Stimulated activated CD4-positive, alpha-beta T cell treated with anti-CD3 and anti-CD28 coated beads, TNF-alpha, amount 100 ng/mL, for 4 hours (primary cell): Measurements from ENCODE around the gene TEAD4.

Experiments used
- DNase-seq, 3 experiments: peaks; one replicate each; pipeline ENCODE4 v3.0.0-alpha.2; 2020; ENCODE audit warnings: low read depth in 3 of 3

TEAD4 gene

DNA sequence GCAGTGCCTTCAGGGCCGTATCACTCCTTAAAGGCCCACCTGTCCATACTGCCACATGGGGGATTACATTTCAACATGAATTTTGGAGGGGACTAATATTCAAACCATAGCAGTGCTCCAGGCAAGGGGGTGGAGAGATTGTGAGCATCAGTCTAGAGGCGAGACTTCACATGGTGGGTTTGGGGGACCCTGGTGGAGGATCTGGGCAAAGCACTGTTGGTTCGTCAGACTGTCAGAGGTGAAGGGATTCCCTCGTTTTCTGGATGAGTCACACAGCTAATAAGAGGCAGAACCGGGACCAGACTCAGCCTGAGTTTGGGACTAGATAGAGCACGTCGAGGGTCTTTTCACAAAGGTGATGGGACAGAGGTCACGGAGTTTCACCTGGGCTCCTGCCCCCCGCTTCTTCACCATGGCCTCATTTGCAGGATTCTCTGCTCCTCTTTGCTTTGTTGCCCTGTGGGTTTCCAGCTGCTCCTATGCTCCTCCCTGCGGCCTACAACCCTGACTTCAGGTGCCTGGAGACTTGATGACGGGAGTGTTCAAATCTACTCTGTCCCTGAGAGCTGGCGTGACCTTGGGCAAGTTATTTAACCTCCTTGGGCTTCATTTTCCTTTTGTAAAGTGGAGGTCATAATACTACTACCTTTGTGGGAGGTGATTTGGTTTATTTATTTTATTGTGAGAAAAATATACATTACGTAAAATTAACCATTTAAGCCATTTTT lies 41.5 kb downstream of the TEAD4 start:
- no peak for DNase-seq

DNA sequence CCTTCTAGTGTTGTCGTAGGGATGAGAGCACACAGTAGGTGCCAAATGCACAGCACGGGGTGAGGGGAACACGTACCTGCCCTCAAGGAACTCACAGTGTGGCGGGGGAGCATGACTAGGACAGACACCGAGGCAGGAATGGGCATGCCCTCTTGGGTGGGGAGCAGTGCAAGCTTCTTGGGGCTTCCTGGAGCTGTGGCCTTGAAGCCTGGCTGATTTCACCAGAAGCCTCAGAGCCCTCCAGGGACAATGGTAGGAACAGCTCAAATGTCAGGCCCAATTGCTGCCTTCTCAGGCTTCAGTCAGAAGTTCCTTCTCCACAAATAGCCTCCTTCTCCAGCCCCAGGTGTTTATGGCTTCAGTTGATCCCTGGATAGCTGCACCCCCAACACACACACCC lies 43.4 kb downstream of the TEAD4 start:
- DNase-seq, result no peak

DNA sequence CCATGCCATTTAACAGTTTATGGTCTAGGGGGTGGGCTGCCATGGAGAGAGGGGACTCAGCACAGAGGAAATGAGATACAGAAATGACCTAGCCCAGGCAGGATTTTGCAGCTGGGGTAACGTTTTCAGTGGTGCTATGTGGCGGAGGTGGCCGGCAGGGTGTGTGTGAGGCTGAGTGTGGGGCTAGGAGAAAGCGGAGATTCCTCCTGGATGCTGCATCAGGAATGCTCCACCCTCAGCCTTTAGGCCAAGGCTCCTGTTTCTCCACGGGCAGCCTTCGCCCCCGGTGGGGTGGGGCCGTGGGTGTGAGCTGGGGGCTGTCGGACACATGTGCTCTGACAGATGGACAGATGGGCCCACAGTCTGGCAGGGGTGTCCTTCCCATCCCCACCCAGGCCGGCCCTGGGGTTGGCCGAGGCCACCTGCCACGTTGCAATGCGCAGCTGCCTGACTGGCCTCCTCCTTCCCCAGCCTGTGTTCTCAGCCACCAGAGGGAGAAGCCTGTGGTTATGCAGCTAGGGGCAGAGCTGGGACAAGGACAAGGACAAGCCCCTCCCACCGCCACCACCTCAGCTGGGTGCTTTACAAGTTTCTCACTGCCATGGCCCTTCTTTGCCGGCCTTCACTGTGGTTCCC lies 44.3 kb downstream of the TEAD4 start:
- no peak for DNase-seq

DNA sequence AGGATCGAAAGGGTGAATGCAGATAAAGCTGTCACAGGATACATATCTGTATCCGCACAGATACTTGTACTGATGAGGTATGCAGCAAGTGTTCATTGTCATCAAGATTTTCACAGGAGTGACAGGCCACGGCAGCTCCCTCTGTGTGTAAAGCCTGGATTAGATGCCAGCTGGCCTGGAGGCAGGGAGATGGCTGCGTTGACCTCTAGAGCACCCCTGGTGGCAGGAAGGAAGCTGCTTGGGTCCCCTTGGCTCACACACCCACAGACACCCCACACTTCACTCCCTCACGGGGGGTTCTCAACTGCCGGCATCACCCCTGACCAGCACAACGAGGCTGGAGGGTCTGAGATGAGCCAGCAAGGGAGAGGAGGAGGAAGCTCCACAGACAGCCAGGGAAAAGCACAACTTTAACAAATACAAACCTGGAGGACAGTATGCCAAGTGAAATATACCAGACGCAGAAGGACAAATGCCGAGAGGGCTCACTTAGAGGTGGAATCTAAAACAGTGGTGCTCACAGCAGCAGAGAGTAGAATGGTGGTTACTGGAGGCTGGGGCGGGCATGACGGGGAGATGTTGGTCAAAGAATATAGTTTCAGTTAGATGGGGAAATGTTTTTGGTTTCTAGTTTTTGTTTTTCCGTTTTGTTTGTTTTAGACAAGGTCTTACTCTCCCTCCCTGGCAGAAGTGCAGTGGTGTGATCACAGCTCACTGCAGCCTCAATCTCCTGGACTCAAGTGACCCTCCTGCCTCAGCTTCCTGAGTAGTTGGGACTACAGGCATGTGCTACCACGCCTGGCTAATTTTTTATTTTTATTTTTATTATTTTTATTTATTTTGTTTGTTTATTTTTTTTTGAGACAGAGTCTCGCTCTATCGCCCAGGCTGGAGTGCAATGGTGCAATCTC lies 45.7 kb downstream of the TEAD4 start:
- no peak for DNase-seq

DNA sequence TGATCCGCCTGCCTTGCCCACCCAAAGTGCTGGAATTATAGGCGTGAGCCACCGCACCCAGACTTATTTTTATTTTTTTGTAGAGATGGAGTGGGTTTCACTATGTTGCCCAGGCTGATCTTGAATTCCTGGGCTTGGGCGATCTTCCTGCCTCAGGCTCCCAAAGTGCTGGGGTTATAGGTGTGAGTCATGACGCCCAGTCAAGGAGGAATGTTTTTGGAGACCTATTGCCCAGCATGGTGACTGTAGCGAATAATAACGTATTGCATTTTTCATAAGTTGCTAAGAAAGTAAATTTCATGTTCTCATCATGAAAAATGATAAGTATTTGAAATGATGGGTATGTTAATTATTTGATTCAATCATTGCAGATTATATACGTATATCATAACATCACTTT lies 46.5 kb downstream of the TEAD4 start:
- DNase-seq, result no peak

DNA sequence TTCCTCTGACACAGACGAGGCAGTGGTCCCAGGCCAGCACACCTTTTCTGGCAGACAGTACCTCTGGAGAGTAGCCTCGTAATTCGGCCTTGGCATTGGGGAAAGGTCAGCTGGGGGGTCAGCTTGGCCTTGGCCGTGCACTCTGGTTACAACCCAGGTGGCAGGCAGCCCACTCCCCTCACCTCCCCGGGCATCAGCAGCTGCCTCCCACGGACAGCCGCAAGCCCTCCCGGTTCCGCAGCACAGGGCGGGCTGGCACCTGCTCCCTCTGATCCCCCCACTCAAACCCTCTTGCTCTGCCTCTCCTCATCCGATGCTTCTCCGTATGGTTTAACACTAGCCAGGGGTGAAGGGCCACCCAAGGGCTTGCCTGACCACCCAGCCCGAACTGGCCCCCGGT lies 50.6 kb downstream of the TEAD4 start:
- no peak for DNase-seq

DNA sequence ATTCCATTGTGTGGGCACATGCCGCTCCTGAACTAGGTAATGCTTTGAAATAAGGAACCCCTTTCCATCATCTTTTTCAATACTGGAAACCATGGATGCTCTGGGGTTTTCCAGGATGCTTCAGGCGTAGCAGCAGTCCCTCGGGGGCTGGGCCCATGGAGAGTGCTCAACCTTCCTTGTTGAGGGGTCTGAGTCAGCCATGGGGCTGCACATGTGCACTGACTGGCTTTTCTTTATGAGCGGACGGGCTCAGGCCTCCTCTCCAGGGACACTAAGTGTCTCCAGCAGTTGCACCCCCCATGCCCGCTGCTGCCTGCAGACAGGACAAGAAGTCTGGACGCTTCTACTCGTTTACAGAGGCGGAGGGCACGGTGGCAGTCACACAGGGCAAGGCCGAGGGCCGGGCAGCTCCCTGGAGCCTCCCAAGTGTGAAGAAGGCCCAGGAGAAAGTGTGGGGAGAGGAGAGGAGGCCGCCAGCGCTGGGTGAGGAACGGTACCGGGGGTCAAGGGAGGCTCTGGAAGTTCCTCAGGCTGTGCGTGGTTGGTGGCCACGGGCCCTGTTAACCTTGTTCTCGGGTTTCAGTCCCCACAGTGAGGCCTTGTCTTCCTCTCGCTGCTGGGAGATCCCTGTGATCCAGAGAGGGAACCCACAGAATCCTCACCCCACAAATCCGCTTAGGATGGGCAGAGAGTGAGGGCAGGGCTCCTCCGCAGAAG lies 51.2 kb downstream of the TEAD4 start:
- DNase-seq, result no peak

DNA sequence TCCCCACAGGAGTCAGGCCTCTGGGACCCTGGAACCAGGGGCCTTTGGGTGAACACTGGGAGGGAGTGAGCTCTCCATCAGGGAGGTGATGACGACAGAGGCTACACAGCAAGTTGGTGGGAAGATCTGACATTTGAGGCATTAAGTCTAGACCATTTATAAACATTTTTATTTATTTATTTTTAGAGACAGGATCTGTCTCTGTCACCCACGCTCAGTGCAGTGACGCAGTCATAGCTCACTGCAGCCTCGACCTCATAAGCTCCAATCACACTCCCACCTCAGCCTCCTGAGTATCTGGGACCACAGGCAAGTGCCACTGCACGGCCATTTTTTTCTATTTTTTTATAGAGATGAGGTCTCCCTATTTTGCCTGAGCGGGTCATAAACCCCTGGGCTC lies 53.6 kb downstream of the TEAD4 start:
- no peak for DNase-seq

DNA sequence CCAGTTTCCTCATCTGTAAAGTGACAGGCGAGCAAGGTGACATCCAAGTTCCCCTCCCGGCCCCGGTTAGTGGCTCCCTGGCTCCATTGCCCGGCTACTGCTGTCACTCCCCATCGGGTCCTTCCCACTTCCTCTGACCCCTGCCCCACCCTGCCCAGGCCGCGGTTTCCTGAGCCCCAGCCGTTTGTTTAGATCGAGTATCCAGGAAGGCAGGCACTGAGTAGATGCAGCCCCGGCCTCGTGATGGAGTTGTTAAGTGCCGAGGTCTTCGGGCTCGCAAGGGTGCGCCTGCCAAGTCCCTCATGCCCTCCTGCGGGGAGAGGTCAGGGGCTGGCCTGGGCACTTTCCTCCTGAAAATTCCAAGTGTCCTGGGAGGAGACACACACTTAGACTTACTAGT lies 55.4 kb downstream of the TEAD4 start:
- DNase-seq, result no peak

DNA sequence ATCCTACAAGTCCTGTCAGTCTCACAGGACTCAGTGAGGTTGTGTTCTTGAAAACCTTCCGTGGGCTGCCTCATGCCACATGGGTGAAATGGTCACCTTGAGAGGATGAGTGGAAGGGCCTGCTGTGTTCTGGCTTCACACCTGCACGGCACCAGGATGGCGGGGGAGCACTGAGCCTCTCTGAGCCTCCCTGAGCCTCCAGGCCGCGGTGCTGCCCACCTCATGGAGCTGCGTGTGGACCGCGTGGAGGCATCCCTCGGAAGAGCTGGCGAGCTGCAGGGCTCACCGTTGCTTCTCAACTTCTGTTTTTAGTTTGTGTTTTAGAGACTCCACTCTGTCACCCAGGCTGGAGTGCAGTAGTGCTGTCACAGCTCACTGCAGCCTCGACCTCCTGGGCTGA lies 56.2 kb downstream of the TEAD4 start:
- DNase-seq, result no peak

DNA sequence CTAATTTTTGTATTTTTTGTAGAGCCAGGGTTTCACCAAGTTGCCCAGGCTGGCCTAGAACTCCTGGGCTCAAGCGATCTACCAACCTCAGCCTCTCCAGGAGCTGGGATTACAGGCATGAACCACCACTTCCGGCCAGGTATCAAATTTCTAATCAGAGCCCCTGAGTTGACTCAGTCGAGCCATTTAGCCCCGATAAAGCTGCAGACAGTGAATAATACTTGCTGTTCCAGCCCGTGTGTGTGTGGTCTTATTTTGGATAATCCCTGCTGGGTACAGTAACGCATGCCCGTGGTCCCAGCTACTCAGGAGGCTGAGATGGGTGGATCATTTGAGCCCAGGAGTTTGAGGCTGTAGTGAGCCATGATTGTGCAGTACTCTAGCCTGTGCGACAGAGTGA lies 57.0 kb downstream of the TEAD4 start:
- DNase-seq, result no peak

DNA sequence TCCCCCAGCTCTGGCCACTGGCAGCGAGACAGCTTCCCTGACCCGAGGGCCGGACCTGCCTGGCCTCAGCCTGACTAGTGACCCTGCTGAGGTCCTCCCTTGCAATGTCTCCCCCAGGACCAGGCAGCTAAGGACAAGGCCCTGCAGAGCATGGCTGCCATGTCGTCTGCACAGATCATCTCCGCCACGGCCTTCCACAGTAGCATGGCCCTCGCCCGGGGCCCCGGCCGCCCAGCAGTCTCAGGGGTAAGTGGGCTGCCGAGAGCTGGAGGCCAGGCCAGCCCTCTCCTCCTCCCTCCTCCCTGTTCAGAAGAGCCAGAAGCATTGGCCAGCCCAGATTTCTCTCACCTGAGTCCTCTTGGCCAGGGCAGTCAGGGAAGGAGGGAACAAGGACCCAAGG lies 58.1 kb downstream of the TEAD4 start:
- DNase-seq, result no peak

DNA sequence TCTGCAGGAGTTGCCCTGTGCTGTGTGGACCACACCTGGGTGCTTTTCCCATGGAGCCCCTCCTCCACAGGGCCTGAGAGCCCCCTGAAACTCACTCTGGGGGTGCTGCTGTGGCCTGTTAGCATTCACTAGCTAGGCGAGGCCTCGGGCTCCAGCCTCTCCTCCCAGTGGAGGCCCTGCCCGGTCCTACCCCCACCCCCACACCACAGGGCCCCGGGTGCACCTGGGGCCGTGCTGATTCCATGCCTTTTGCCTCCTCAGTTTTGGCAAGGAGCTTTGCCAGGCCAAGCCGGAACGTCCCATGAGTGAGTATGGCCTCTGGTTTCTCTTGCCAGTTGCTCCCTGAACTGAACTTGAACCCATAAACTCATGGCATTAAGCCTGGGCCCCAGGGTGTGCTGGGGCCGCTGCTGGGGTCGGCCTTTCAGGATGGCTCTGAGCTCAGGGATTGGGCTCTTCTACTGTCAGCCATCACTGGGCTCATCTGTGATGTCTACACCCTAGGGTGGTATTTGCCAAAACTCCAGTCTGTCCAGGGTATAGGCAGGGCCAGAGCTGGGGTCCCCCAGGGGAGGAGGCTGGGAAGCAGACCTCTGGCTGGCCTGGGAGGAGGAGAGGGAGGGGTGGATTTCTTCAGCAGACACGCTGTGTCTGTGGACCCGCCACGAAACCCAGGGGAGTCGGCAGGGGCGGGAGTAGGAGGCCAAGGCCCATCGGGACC lies 59.2 kb downstream of the TEAD4 start:
- DNase-seq, result no peak

DNA sequence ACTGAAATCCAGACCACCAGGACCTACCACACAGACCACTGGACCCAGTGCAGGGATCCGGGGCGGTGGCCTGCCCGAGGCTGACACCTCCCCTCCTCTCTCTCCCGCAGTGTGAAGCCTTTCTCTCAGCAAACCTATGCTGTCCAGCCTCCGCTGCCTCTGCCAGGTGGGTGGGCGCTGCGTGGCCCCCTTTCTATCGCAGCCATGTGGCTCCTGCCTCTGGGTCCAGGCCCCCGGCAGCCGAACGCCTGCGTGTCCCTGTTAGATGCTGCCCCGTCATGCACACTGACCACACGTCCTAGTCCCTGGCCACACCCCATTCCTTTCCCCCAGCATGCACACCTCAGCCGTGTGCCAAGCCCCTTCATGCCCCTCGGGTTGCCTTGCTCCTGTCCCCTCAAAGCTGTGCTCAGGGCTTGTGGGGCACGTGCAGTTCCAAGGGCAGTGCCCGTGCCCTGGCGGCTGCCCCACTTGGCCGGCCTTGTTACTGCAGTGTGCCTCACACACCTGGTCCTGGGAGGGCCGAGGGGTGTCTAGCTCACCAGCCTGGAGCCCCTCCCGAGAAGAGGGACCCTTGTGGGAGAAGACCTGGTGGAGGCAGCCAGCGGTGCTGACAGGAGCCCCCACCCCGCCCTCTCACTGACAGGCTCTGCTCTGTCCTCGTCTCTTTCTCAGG lies 59.9 kb downstream of the TEAD4 start:
- DNase-seq, result no peak

DNA sequence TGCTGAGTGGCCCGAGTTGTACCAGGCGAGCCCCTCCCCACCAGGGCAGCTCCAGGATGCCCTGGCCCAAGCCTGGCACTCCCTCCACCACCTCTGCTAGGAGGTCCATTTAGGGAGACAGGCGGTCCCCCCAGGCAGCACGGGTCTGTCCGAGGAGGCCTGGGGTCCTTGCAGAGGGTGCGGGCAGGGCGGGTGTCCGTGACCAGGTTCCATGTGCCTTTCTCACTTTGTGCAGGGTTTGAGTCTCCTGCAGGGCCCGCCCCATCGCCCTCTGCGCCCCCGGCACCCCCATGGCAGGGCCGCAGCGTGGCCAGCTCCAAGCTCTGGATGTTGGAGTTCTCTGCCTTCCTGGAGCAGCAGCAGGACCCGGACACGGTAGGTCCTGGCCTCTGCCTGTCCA lies 61.2 kb downstream of the TEAD4 start:
- DNase-seq, result no peak

DNA sequence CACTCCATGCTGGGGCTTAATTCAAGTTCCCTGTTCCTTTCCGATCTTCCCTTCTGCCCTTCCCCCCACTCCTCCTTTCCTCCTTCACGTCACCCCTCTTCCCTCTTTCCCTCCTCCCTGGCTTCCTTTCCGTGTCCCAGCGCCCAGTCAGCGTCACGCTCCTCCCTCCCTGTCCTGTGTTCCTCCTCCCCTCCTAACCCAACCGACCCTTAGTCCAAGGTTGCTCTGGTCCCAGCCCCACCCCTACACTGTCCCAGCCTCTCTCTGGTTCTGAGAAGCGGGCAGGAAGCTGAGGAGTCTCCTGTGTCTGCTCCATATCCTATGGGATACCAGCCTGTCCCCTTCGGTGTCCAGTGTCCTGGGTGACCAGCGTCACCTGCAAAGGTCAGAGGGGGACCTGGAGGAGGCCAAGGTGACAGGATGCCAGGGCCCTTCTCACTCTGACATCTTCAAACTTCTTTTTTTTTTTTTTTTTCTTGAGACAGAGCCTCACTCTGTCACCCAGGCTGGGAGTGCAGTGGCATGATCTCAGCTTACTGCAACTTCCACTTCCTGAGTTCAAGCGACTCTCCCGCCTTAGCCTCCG lies 61.7 kb downstream of the TEAD4 start:
- no peak for DNase-seq

DNA sequence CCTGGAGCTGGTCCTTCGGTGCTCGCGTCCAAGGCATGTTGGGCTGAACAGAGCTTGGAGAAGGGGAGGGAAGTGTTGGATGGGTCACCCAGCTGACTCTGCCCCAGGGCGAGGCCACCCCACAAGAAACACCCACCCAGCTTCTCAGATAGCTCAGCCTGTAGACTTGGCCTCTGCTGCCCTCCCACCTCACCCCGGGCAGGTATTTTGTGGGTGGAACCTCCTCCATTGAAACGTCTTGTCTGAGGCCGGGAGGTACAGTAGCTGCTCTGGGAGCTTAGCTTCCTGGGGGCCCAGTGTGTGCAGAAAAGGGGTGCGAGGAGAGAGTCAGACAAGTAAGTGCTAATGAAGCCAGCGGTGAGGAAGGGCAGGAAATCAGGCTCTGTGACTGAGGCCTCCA lies 63.2 kb downstream of the TEAD4 start:
- DNase-seq, result no peak

DNA sequence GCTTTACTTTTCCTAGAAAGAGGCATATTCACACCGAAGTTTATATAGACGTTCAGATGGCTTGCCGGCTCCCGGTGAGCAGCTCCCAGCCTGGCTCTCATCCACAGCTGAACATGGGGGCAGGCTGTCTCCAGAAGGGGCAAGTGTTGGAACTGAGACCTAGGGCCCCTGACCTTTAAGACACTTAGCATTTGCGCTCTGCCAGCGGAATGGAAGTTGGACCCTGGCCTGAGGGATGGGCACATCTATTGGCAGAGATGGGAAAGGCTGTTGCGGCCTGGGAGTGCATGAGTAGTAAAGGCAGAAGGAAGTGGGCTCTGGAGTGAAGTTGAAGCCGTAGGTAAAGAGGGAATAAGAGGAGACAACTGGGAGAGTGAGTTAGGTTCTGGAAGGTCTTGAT lies 63.8 kb downstream of the TEAD4 start:
- DNase-seq, result no peak

DNA sequence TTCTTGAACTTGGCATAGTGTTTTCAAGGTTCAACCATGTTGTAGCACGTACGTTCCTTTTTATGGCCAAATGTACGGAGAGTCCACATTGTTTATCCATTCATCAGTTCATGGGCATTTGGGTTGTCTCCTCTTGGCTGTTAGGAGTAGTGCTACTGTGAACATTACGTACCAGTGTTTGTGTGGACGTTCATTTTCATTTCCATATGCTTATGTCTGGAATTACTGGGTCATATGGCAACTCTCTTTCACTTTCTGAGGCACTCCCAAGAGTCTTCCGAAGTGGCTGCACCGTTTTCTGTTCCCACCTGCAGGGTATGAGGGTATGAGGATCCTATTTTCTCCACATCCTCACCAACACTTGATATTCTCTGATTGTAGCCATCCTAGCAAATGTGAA lies 68.9 kb downstream of the TEAD4 start:
- no peak for DNase-seq

DNA sequence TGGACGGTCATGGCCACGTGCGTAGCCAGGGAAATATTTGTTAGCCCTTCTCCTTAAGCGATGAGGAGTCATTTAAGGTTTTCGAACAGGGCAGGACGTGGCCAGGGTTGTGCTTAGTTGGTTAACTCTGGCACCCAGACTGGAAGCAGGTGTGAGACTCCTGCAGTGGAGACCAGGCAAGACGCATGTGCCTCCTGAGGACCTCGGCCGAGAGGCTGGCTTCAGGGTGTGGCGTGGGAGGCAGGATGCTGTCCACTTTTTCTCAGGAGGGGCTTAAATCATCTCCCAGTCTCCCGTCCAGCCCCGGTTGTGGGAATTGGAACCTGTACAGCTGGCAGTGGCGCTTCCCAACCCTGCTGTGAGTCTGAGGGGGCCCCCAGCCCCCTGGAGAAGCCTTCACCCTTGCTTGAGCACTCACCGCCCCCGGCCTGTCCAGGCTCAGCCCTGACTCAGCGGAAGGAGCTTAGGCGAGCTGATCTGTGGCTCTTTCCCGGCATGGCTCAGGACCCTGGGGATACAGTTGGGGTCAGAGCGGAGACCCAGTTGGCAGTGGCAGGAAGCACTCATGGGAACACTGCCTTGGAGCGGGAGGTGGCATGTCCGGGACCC lies 71.7 kb downstream of the TEAD4 start:
- DNase-seq, result no peak
